K562 (cell line): ENCODE measurements around the gene GRIN1. TPM values are rescaled to one million over a fixed set of nuclear protein-coding genes. Genes with fewer than 3 reads are reported as not detected.

Source experiments
- POLR2AphosphoS2 ChIP-seq: IDR thresholded peaks from 2 replicates; pipeline ENCODE4 v1.6.1; 2012; ENCODE audit warnings: low read length, improper control_type of control experiment
- RCOR1 ChIP-seq, 2 experiments: IDR thresholded peaks; 2 replicates each; pipeline ENCODE4 v1.6.1; 2012; ENCODE audit warnings: low read depth in 2 of 2, low read length in 2 of 2, borderline replicate concordance in 1 of 2, improper control_type of control experiment in 1 of 2
- SRSF1 ChIP-seq: fragments of 200-400 bp; formaldehyde crosslinking; IDR thresholded peaks from 2 replicates; pipeline ENCODE4 v1.6.1; 2017; ENCODE audit warnings: mild to moderate bottlenecking, low read depth, low read length, moderate library complexity
- ZNF316 ChIP-seq: fragments of 450-650 bp; IDR thresholded peaks from 2 replicates; pipeline ENCODE4 v1.6.1; 2016
- ZNF347 ChIP-seq: fragments of 450-650 bp; formaldehyde crosslinking; IDR thresholded peaks from 2 replicates; pipeline ENCODE4 v1.4.0; 2020; ENCODE audit warnings: low read depth, mild to moderate bottlenecking, moderate library complexity
- polyA plus RNA-seq, 8 experiments: library from polyadenylated mRNA; depleted of rRNA in 4 of 8; stranded (reverse) in 5 of 8; unstranded in 3 of 8; fragments of >200 nt; fragmentation: Nextera tagmentation in 2 of 8; fragmentation: Illumina TruSeq in 1 of 8; extraction: Ambion mirVana in 2 of 8; extraction: Trizol in 1 of 8; gene quantifications; 2 replicates each; pipeline versions ENCODE4 v1.2.1 to v1.2.3, GENCODE V29; 2011 to 2014; ENCODE audit warnings: inconsistent platforms in 1 of 8, missing spikeins in 1 of 8
- total RNA-seq, 7 experiments: library from RNA; depleted of rRNA in 6 of 7; stranded (reverse); fragments of >200 nt in 6 of 7; fragmentation: Illumina TruSeq in 2 of 7; extraction: Trizol in 2 of 7; gene quantifications; 2 replicates each; pipeline versions ENCODE4 v1.2.1 to v1.2.3, GENCODE V29; 2011 to 2021; ENCODE audit warnings: low replicate concordance in 1 of 7
- TF ChIP-seq, protein P1 (sequence below): fragments of 450-650 bp; IDR thresholded peaks from 2 replicates; pipeline ENCODE4 v1.6.1; 2016; ENCODE audit warnings: mild to moderate bottlenecking, moderate library complexity
- TF ChIP-seq, protein P2 (sequence below), 2 experiments: fragments of 450-650 bp; IDR thresholded peaks; 2 replicates each; pipeline ENCODE4 v1.6.1; 2016
- TF ChIP-seq, protein P3 (sequence below): IDR thresholded peaks from 2 replicates; pipeline ENCODE4 v1.6.1; 2011; ENCODE audit not compliant: insufficient read length; ENCODE audit errors: extremely low read depth
- TF ChIP-seq, protein P4 (sequence below): sonication (generic); formaldehyde crosslinking; IDR thresholded peaks from 2 replicates; pipeline ENCODE4 v1.8.0; 2022; ENCODE audit warnings: missing genetic modification reagents, mild to moderate bottlenecking, moderate library complexity, borderline replicate concordance
- TF ChIP-seq, protein P5 (sequence below): IDR thresholded peaks from 2 replicates; pipeline ENCODE4 v1.6.1; 2011; ENCODE audit warnings: borderline replicate concordance, low read depth, mild to moderate bottlenecking, moderate library complexity, low read length; ENCODE audit not compliant: insufficient read depth, poor library complexity, severe bottlenecking

The GRIN1 gene
- total and polyA plus RNA-seq, 9 of the 15 experiments (the other 6 are each of a cell fraction or from before 2014, with no cell fraction given), result 0.03 to 0.35 (median 0.16) TPM; not detected in 6

DNA sequence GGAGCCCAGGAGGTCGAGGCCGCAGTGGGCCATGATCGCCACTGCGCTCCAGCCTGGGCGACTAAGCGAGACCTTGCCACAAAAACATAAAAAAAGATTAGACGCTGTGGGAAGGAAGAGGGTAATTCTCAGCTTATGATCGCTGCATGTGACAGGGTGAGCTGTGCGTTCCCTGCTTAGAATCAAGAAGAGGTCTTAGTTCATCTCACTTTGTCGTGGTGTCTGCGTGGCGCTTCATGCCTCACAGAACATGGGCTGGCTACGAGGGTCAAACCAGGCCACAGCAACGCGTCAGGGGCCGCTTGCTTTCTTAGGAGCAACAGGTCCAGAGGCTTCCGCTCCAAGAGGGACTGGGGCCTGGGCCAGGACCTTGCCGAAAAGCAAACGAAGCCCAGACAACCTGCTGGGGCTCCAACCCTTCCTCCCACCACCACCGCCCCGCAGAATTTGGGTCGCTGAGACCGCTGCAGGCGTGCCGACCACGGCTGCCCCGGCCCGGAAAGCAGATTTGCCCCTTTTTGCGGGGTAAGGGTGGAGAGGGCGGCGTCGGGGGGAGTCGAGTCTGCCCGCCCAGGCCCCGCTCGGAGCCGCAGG is 10.0 kb upstream of the GRIN1 start (continued):
- TF ChIP-seq, protein P1, sequence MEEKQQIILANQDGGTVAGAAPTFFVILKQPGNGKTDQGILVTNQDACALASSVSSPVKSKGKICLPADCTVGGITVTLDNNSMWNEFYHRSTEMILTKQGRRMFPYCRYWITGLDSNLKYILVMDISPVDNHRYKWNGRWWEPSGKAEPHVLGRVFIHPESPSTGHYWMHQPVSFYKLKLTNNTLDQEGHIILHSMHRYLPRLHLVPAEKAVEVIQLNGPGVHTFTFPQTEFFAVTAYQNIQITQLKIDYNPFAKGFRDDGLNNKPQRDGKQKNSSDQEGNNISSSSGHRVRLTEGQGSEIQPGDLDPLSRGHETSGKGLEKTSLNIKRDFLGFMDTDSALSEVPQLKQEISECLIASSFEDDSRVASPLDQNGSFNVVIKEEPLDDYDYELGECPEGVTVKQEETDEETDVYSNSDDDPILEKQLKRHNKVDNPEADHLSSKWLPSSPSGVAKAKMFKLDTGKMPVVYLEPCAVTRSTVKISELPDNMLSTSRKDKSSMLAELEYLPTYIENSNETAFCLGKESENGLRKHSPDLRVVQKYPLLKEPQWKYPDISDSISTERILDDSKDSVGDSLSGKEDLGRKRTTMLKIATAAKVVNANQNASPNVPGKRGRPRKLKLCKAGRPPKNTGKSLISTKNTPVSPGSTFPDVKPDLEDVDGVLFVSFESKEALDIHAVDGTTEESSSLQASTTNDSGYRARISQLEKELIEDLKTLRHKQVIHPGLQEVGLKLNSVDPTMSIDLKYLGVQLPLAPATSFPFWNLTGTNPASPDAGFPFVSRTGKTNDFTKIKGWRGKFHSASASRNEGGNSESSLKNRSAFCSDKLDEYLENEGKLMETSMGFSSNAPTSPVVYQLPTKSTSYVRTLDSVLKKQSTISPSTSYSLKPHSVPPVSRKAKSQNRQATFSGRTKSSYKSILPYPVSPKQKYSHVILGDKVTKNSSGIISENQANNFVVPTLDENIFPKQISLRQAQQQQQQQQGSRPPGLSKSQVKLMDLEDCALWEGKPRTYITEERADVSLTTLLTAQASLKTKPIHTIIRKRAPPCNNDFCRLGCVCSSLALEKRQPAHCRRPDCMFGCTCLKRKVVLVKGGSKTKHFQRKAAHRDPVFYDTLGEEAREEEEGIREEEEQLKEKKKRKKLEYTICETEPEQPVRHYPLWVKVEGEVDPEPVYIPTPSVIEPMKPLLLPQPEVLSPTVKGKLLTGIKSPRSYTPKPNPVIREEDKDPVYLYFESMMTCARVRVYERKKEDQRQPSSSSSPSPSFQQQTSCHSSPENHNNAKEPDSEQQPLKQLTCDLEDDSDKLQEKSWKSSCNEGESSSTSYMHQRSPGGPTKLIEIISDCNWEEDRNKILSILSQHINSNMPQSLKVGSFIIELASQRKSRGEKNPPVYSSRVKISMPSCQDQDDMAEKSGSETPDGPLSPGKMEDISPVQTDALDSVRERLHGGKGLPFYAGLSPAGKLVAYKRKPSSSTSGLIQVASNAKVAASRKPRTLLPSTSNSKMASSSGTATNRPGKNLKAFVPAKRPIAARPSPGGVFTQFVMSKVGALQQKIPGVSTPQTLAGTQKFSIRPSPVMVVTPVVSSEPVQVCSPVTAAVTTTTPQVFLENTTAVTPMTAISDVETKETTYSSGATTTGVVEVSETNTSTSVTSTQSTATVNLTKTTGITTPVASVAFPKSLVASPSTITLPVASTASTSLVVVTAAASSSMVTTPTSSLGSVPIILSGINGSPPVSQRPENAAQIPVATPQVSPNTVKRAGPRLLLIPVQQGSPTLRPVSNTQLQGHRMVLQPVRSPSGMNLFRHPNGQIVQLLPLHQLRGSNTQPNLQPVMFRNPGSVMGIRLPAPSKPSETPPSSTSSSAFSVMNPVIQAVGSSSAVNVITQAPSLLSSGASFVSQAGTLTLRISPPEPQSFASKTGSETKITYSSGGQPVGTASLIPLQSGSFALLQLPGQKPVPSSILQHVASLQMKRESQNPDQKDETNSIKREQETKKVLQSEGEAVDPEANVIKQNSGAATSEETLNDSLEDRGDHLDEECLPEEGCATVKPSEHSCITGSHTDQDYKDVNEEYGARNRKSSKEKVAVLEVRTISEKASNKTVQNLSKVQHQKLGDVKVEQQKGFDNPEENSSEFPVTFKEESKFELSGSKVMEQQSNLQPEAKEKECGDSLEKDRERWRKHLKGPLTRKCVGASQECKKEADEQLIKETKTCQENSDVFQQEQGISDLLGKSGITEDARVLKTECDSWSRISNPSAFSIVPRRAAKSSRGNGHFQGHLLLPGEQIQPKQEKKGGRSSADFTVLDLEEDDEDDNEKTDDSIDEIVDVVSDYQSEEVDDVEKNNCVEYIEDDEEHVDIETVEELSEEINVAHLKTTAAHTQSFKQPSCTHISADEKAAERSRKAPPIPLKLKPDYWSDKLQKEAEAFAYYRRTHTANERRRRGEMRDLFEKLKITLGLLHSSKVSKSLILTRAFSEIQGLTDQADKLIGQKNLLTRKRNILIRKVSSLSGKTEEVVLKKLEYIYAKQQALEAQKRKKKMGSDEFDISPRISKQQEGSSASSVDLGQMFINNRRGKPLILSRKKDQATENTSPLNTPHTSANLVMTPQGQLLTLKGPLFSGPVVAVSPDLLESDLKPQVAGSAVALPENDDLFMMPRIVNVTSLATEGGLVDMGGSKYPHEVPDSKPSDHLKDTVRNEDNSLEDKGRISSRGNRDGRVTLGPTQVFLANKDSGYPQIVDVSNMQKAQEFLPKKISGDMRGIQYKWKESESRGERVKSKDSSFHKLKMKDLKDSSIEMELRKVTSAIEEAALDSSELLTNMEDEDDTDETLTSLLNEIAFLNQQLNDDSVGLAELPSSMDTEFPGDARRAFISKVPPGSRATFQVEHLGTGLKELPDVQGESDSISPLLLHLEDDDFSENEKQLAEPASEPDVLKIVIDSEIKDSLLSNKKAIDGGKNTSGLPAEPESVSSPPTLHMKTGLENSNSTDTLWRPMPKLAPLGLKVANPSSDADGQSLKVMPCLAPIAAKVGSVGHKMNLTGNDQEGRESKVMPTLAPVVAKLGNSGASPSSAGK, result peak; percentile 56
- TF ChIP-seq POLR2AphosphoS2 (no peak), ZNF347 (CRISPR knock-in tag) (no peak), RCOR1 (IDR thresholded peaks at IDR 0.05; ENCODE audit: borderline replicate concordance in 1 of 2, low read depth in 2 of 2, low read length in 2 of 2) (no peak), ZNF316 (no peak), SRSF1 (no peak)
- TF ChIP-seq, protein P2, sequence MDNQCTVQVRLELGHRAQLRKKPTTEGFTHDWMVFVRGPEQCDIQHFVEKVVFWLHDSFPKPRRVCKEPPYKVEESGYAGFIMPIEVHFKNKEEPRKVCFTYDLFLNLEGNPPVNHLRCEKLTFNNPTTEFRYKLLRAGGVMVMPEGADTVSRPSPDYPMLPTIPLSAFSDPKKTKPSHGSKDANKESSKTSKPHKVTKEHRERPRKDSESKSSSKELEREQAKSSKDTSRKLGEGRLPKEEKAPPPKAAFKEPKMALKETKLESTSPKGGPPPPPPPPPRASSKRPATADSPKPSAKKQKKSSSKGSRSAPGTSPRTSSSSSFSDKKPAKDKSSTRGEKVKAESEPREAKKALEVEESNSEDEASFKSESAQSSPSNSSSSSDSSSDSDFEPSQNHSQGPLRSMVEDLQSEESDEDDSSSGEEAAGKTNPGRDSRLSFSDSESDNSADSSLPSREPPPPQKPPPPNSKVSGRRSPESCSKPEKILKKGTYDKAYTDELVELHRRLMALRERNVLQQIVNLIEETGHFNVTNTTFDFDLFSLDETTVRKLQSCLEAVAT (IDR thresholded peaks at IDR 0.05), result peak in 1 of 2 experiments; percentile 44; a peak in 1 of 4 replicates
- TF ChIP-seq, protein P3, sequence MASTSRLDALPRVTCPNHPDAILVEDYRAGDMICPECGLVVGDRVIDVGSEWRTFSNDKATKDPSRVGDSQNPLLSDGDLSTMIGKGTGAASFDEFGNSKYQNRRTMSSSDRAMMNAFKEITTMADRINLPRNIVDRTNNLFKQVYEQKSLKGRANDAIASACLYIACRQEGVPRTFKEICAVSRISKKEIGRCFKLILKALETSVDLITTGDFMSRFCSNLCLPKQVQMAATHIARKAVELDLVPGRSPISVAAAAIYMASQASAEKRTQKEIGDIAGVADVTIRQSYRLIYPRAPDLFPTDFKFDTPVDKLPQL, result no peak
- TF ChIP-seq, protein P4, sequence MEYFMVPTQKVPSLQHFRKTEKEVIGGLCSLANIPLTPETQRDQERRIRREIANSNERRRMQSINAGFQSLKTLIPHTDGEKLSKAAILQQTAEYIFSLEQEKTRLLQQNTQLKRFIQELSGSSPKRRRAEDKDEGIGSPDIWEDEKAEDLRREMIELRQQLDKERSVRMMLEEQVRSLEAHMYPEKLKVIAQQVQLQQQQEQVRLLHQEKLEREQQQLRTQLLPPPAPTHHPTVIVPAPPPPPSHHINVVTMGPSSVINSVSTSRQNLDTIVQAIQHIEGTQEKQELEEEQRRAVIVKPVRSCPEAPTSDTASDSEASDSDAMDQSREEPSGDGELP (CRISPR knock-in tag), result no peak
- TF ChIP-seq, protein P5, sequence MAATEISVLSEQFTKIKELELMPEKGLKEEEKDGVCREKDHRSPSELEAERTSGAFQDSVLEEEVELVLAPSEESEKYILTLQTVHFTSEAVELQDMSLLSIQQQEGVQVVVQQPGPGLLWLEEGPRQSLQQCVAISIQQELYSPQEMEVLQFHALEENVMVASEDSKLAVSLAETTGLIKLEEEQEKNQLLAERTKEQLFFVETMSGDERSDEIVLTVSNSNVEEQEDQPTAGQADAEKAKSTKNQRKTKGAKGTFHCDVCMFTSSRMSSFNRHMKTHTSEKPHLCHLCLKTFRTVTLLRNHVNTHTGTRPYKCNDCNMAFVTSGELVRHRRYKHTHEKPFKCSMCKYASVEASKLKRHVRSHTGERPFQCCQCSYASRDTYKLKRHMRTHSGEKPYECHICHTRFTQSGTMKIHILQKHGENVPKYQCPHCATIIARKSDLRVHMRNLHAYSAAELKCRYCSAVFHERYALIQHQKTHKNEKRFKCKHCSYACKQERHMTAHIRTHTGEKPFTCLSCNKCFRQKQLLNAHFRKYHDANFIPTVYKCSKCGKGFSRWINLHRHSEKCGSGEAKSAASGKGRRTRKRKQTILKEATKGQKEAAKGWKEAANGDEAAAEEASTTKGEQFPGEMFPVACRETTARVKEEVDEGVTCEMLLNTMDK, result no peak
